HepG2 (cell line): ENCODE results near the gene UBC. TPM values are rescaled to one million over a fixed set of nuclear protein-coding genes. Genes with fewer than 3 reads are reported as not detected.

Experiments used
- E2F1 ChIP-seq: sonication (generic); formaldehyde crosslinking; IDR thresholded peaks from 2 replicates; pipeline ENCODE4 v1.5.0; 2020; ENCODE audit warnings: missing genetic modification reagents
- ESRRA ChIP-seq: sonication (generic); formaldehyde crosslinking; IDR thresholded peaks from 2 replicates; pipeline ENCODE4 v1.5.1; 2020; ENCODE audit warnings: mild to moderate bottlenecking, low read depth, missing genetic modification reagents
- ISL2 ChIP-seq: sonication (generic); formaldehyde crosslinking; IDR thresholded peaks from 2 replicates; pipeline ENCODE4 v1.5.0; 2020; ENCODE audit warnings: missing genetic modification reagents
- MNT ChIP-seq: fragments of 450-650 bp; IDR thresholded peaks from 2 replicates; pipeline ENCODE4 v1.6.1; 2016
- SYNCRIP ChIP-seq: fragments of 200-400 bp; formaldehyde crosslinking; IDR thresholded peaks from 2 replicates; pipeline ENCODE4 v1.6.1; 2018; ENCODE audit warnings: mild to moderate bottlenecking, low read depth, low read length; ENCODE audit not compliant: insufficient read depth
- TAF1 ChIP-seq: sonication (generic); formaldehyde crosslinking; IDR thresholded peaks from 2 replicates; pipeline ENCODE4 v1.4.0; 2020; ENCODE audit warnings: missing genetic modification reagents
- TGIF2 ChIP-seq: IDR thresholded peaks from 2 replicates; pipeline ENCODE4 v1.6.1; 2016; ENCODE audit warnings: control low read depth, missing compliant biosample characterization
- TRAFD1 ChIP-seq: sonication (generic); formaldehyde crosslinking; IDR thresholded peaks from 2 replicates; pipeline ENCODE4 v1.5.1; 2020; ENCODE audit warnings: missing genetic modification reagents, mild to moderate bottlenecking, borderline replicate concordance
- ZHX1 ChIP-seq: sonication (generic); formaldehyde crosslinking; IDR thresholded peaks from 2 replicates; pipeline ENCODE4 v1.8.1; 2022; ENCODE audit warnings: low read depth, mild to moderate bottlenecking, missing genetic modification reagents
- ZNF317 ChIP-seq: sonication (generic); formaldehyde crosslinking; IDR thresholded peaks from 2 replicates; pipeline ENCODE4 v1.5.0; 2020; ENCODE audit warnings: mild to moderate bottlenecking, missing genetic modification reagents
- ZNF562 ChIP-seq: sonication (generic); formaldehyde crosslinking; IDR thresholded peaks from 2 replicates; pipeline ENCODE4 v1.8.0; 2022; ENCODE audit warnings: missing genetic modification reagents, borderline replicate concordance
- ZNF607 ChIP-seq: sonication (generic); formaldehyde crosslinking; IDR thresholded peaks from 2 replicates; pipeline ENCODE4 v1.5.1; 2020; ENCODE audit warnings: missing genetic modification reagents, mild to moderate bottlenecking, borderline replicate concordance
- ZNF609 ChIP-seq: sonication (generic); formaldehyde crosslinking; IDR thresholded peaks from 2 replicates; pipeline ENCODE4 v1.4.0; 2020; ENCODE audit warnings: mild to moderate bottlenecking, missing genetic modification reagents, borderline replicate concordance
- ZNF772 ChIP-seq: sonication (generic); formaldehyde crosslinking; IDR thresholded peaks from 2 replicates; pipeline ENCODE4 v1.5.0; 2020; ENCODE audit warnings: mild to moderate bottlenecking, missing genetic modification reagents
- polyA plus RNA-seq, 8 experiments: library from polyadenylated mRNA; depleted of rRNA in 3 of 8; stranded (reverse) in 7 of 8; unstranded in 1 of 8; fragments of >200 nt; fragmentation: Illumina TruSeq in 4 of 8; extraction: Trizol in 4 of 8; gene quantifications; 2 replicates each; pipeline versions ENCODE4 v1.2.1 to v1.2.3, GENCODE V29; 2011 to 2016; ENCODE audit warnings: low read depth in 4 of 8, missing spikeins in 1 of 8, mixed read lengths in 1 of 8; ENCODE audit not compliant: insufficient read depth in 1 of 8
- total RNA-seq, 5 experiments: library from RNA; depleted of rRNA; stranded (reverse); fragments of >200 nt; fragmentation: Illumina TruSeq; extraction: Trizol; gene quantifications; 2 replicates each; pipeline ENCODE4 v1.2.3, GENCODE V29; 2016; ENCODE audit warnings: low read depth in 1 of 5

UBC gene
- total and polyA plus RNA-seq, 2 of the 13 experiments (the other 11 are each of a cell fraction or from before 2014, with no cell fraction given), result 805 to 1,432 TPM

GRCh38 chr12:124884587-124885438 is 29.6 kb downstream of the UBC start (continued):
- peak; percentile 13; the same call in 1 of the 2 replicates for TF ChIP-seq ZNF609
- TF ChIP-seq TAF1 (CRISPR knock-in tag), result peak; percentile 24; the same call in 1 of the 2 replicates
- TF ChIP-seq TGIF2, result no peak; the same call in 1 of the 2 replicates
- 0 out of 2 replicates have a peak, but pooled peaks have one; percentile 17 for TF ChIP-seq ZNF317 (CRISPR knock-in tag)
- peak; percentile 17; the same call in 1 of the 2 replicates for TF ChIP-seq ISL2 (CRISPR knock-in tag)
- TF ChIP-seq MNT, result no peak
- no peak for TF ChIP-seq ZNF562
- no peak for TF ChIP-seq ESRRA (CRISPR knock-in tag)
- TF ChIP-seq ZNF607 (CRISPR knock-in tag), result peak; percentile 70
- no peak for TF ChIP-seq TRAFD1 (CRISPR knock-in tag)
- no peak; the same call in 1 of the 2 replicates for TF ChIP-seq ZNF772 (CRISPR knock-in tag)
- TF ChIP-seq SYNCRIP, result no peak
- TF ChIP-seq E2F1 (CRISPR knock-in tag), result no peak
- no peak for TF ChIP-seq ZHX1 (CRISPR knock-in tag)
